Loucy (cell line): ENCODE measurements around the gene IVNS1ABP.
"Not testable (repeated sequence)": the region's sequence is repeated elsewhere in the genome, so short reads cannot be mapped to it uniquely, and the experiment has no call there.

Experiments used
- H2AFZ ChIP-seq: fragments of 200-600 bp; sonication (generic); 2 replicates; pipeline ENCODE4 v1.6.0; 2016; ENCODE audit warnings: antibody characterized with exemption, mild to moderate bottlenecking, low read length, moderate library complexity
- H3F3A ChIP-seq: fragments of 200-600 bp; 2 replicates; pipeline ENCODE4 v1.6.0; 2016; ENCODE audit warnings: antibody characterized with exemption, low read depth, mild to moderate bottlenecking
- H3K27me3 ChIP-seq: fragments of 200-600 bp; sonication (generic); 2 replicates; pipeline ENCODE4 v1.6.1; 2014; ENCODE audit warnings: low read length, mild to moderate bottlenecking; ENCODE audit not compliant: insufficient read depth, poor library complexity, severe bottlenecking
- H3K36me3 ChIP-seq: fragments of 200-600 bp; sonication (generic); 2 replicates; pipeline ENCODE4 v1.6.1; 2016; ENCODE audit warnings: low read length; ENCODE audit not compliant: insufficient read depth
- H3K4me1 ChIP-seq: fragments of 200-600 bp; sonication (generic); 2 replicates; pipeline ENCODE4 v1.5.1; 2014; ENCODE audit warnings: low read length, mild to moderate bottlenecking; ENCODE audit not compliant: insufficient read depth, poor library complexity, severe bottlenecking
- H3K4me2 ChIP-seq: fragments of 200-600 bp; sonication (generic); 2 replicates; pipeline ENCODE4 v1.6.0; 2014; ENCODE audit warnings: antibody characterized with exemption, low read length, low read depth, mild to moderate bottlenecking; ENCODE audit not compliant: poor library complexity, severe bottlenecking
- H3K4me3 ChIP-seq: fragments of 200-600 bp; sonication (generic); 2 replicates; pipeline ENCODE4 v1.5.1; 2014; ENCODE audit warnings: low read length, mild to moderate bottlenecking, mixed read lengths; ENCODE audit not compliant: poor library complexity, severe bottlenecking
- H3K79me2 ChIP-seq: fragments of 200-600 bp; sonication (generic); 2 replicates; pipeline ENCODE4 v1.6.1; 2014; ENCODE audit warnings: low read length; ENCODE audit not compliant: insufficient read depth
- H3K9ac ChIP-seq: fragments of 200-600 bp; sonication (generic); 2 replicates; pipeline ENCODE4 v1.6.0; 2014; ENCODE audit warnings: mild to moderate bottlenecking, low read depth, low read length, moderate library complexity; ENCODE audit not compliant: poor library complexity, severe bottlenecking
- H3K9me2 ChIP-seq: fragments of 200-600 bp; sonication (generic); replicated peaks from 2 replicates; pipeline ENCODE4 v1.6.1; 2016; ENCODE audit warnings: low read depth, low read length, mixed read lengths
- H3K9me3 ChIP-seq: fragments of 200-600 bp; sonication (generic); 2 replicates; pipeline ENCODE4 v1.6.1; 2014; ENCODE audit warnings: mild to moderate bottlenecking, antibody characterized with exemption, low read length, low read depth; ENCODE audit not compliant: insufficient read depth
- H4K20me1 ChIP-seq: fragments of 200-600 bp; sonication (generic); 2 replicates; pipeline ENCODE4 v1.6.0; 2014; ENCODE audit warnings: antibody characterized with exemption, low read length, mild to moderate bottlenecking; ENCODE audit not compliant: insufficient read depth, poor library complexity, severe bottlenecking
- CTCF ChIP-seq: fragments of 200-600 bp; sonication (generic); conservative IDR thresholded peaks from 2 replicates; pipeline ENCODE4 v1.5.1; 2014; ENCODE audit warnings: mild to moderate bottlenecking, antibody characterized with exemption, low read length
- EZH2phosphoT487 ChIP-seq: fragments of 200-600 bp; IDR thresholded peaks from 2 replicates; pipeline ENCODE4 v1.6.1; 2018; ENCODE audit warnings: antibody characterized with exemption, mild to moderate bottlenecking, moderate library complexity, borderline replicate concordance

IVNS1ABP gene

DNA sequence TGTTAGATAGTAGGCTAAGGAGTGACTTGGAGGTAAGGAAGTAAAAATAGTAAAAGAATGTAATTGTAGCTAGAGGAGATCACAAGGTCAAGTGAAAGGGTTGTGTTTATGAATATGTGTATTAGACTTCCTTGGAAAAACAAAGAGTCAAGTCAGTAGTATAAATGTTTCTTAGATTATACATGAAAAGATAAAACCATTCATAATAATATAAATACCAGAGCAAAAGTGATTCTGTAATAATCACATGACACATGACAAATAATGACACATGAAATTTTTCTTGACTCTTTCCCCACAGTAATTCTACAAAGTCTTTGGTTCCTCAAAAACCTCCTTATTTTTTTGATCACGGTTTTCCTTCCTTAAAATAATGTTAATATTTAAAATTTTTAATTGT is 56.4 kb downstream of the IVNS1ABP start:
- H3F3A ChIP-seq = no peaks in the 10 kb centered on the region
- no peak overlapping the region for H3K4me3 ChIP-seq
- H3K36me3 ChIP-seq = no peaks in the 10 kb centered on the region
- no peaks in the 10 kb centered on the region for H3K9me2 ChIP-seq
- TF ChIP-seq CTCF (no peak), EZH2phosphoT487 (no peak)
- H3K4me2 ChIP-seq = no peak overlapping the region
- no peaks in the 10 kb centered on the region for H4K20me1 ChIP-seq
- H3K79me2 ChIP-seq = peaks cover 9% of the 10 kb centered on the region
- H3K4me1 ChIP-seq = peaks cover 10% of the 10 kb centered on the region
- H3K9me3 ChIP-seq = no peaks in the 10 kb centered on the region
- no peak overlapping the region for H2AFZ ChIP-seq
- H3K27me3 ChIP-seq = no peaks in the 10 kb centered on the region
- no peak overlapping the region for H3K9ac ChIP-seq

GRCh38 chr1:185258676-185259075 is 58.4 kb downstream of the IVNS1ABP start:
- H3K79me2 ChIP-seq = peaks cover 9% of the 10 kb centered on the region
- no peaks in the 10 kb centered on the region for H3K36me3 ChIP-seq
- H3K9me2 ChIP-seq = no peaks in the 10 kb centered on the region
- no peaks in the 10 kb centered on the region for H3F3A ChIP-seq
- peak overlapping the region; percentile 98 for H3K4me2 ChIP-seq
- peaks cover 10% of the 10 kb centered on the region for H3K4me1 ChIP-seq
- H2AFZ ChIP-seq = no peak overlapping the region
- no peaks in the 10 kb centered on the region for H3K27me3 ChIP-seq
- no peak for TF ChIP-seq CTCF
- TF ChIP-seq EZH2phosphoT487 = no peak
- peak overlapping the region; percentile 86 for H3K9ac ChIP-seq
- H4K20me1 ChIP-seq = no peaks in the 10 kb centered on the region
- H3K4me3 ChIP-seq = peak overlapping the region; percentile 86
- H3K9me3 ChIP-seq = no peaks in the 10 kb centered on the region

DNA sequence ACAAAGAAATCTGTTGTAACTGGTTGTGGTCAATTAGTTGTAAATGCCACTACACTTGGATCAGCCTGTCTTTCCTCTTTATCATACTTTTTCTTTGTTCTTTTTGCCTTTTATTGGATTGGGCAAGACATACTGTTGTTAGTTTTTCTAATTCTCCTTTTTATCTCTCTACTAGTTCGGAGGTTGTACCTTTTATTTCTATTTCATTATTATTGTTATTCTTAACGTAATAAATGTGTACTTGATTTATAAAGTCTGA is 59.2 kb downstream of the IVNS1ABP start:
- H3K27me3 ChIP-seq = no peaks in the 10 kb centered on the region
- peaks cover 10% of the 10 kb centered on the region for H3K4me1 ChIP-seq
- H3K79me2 ChIP-seq = peaks cover 9% of the 10 kb centered on the region
- H4K20me1 ChIP-seq = no peaks in the 10 kb centered on the region
- no peaks in the 10 kb centered on the region for H3F3A ChIP-seq
- TF ChIP-seq EZH2phosphoT487 = no peak
- no peak for TF ChIP-seq CTCF
- peak overlapping the region; percentile 88 for H2AFZ ChIP-seq
- H3K4me3 ChIP-seq = peak overlapping the region; percentile 86
- no peaks in the 10 kb centered on the region for H3K36me3 ChIP-seq
- no peaks in the 10 kb centered on the region for H3K9me2 ChIP-seq
- H3K9ac ChIP-seq = peak overlapping the region; percentile 86
- H3K9me3 ChIP-seq = no peaks in the 10 kb centered on the region
- peak overlapping the region; percentile 98 for H3K4me2 ChIP-seq

GRCh38 chr1:185257116-185257949 is 59.7 kb downstream of the IVNS1ABP start:
- not testable (repeated sequence) for H4K20me1 ChIP-seq, H3K79me2 ChIP-seq, H3K9me2 ChIP-seq, H3K4me1 ChIP-seq, H3K9me3 ChIP-seq, H3K27me3 ChIP-seq, H3K36me3 ChIP-seq, H3F3A ChIP-seq
- Histone ChIP-seq H3K4me3 (peak overlapping the region; percentile 86), H3K9ac (peak overlapping the region; percentile 86), H3K4me2 (peak overlapping the region; percentile 98), H2AFZ (peak overlapping the region; percentile 88)

DNA sequence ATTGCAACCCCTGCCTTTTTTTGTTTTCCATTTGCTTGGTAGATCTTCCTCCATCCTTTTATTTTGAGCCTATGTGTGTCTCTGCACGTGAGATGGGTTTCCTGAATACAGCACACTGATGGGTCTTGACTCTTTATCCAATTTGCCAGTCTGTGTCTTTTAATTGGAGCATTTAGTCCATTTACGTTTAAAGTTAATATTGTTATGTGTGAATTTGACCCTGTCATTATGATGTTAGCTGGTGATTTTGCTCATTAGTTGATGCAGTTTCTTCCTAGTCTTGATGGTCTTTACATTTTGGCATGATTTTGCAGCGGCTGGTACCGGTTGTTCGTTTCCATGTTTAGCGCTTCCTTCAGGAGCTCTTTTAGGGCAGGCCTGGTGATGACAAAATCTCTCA is 61.4 kb downstream of the IVNS1ABP start:
- H3K36me3 ChIP-seq, H2AFZ ChIP-seq: not testable (repeated sequence)

More for the DNA sequence above, 61.4 kb downstream of the IVNS1ABP start:
- not testable (repeated sequence) for H3K9me2 ChIP-seq, H3K27me3 ChIP-seq, H3K79me2 ChIP-seq, H3K4me2 ChIP-seq, H3K9me3 ChIP-seq, H3K4me3 ChIP-seq, H3K4me1 ChIP-seq, H4K20me1 ChIP-seq, H3F3A ChIP-seq, H3K9ac ChIP-seq
